BJ (cell line): ENCODE data around the gene TOX2. TPM values are rescaled to one million over a fixed set of nuclear protein-coding genes. Genes with fewer than 3 reads are reported as not detected.

Experiments used
- CTCF ChIA-PET: fragments of 350-600 bp; formaldehyde crosslinking; extraction: SDS; loops from one replicate; lab custom pipeline; 2021; ENCODE audit warnings: antibody characterized with exemption, inconsistent platforms; lab: Yijun Ruan, JAX
- POLR2A ChIA-PET: fragments of 300-600 bp; sonication (Branson Sonifier 250); formaldehyde crosslinking; extraction: SDS; loops from one replicate; lab custom pipeline; 2021; ENCODE audit warnings: antibody characterized with exemption; lab: Charles Lee
- DNase-seq: peaks from one replicate; pipeline ENCODE4 v3.0.0-alpha.2; 2011; ENCODE audit warnings: low read depth
- H3K27me3 ChIP-seq: 2 replicates; pipeline ENCODE4 v1.6.0; 2011; ENCODE audit warnings: low read length; ENCODE audit not compliant: control insufficient read depth, insufficient read depth
- H3K36me3 ChIP-seq: 2 replicates; pipeline ENCODE4 v1.5.1; 2011; ENCODE audit warnings: low read length; ENCODE audit not compliant: control insufficient read depth, insufficient read depth
- H3K4me3 ChIP-seq: 2 replicates; pipeline ENCODE4 v1.5.1; 2011; ENCODE audit warnings: low read depth, mild to moderate bottlenecking, control low read depth, low read length
- CTCF ChIP-seq: IDR thresholded peaks from 2 replicates; pipeline ENCODE4 v1.5.1; 2011; ENCODE audit warnings: low read depth, mild to moderate bottlenecking, control low read depth, inconsistent platforms, low read length, moderate library complexity; ENCODE audit not compliant: insufficient read depth
- polyA plus RNA-seq: library from polyadenylated mRNA; depleted of rRNA; stranded (reverse); fragments of >200 nt; gene quantifications from 2 replicates; pipeline ENCODE4 v1.2.3, GENCODE V29; 2011

The TOX2 gene
- polyA plus RNA-seq, 1 experiment: 7.6 TPM

- no peak for TF ChIP-seq CTCF
- no peak for DNase-seq
- Histone ChIP-seq H3K36me3 (no peaks in the 10 kb centered on the region), H3K4me3 (no peak overlapping the region), H3K27me3 (no peaks in the 10 kb centered on the region)
- POLR2A ChIA-PET: no interaction called here
- CTCF ChIA-PET: no interaction called here
Observed at GRCh38 chr20:44071526-44072111, 157.0 kb downstream of the TOX2 start.

GRCh38 chr20:44072384-44072783 is 157.7 kb downstream of the TOX2 start:
- no peak for TF ChIP-seq CTCF
- POLR2A ChIA-PET: no interaction called here
- CTCF ChIA-PET: no interaction called here
- DNase-seq: no peak
- Histone ChIP-seq H3K4me3 (no peak overlapping the region), H3K36me3 (no peaks in the 10 kb centered on the region), H3K27me3 (no peaks in the 10 kb centered on the region)

- Histone ChIP-seq H3K4me3 (no peak overlapping the region), H3K27me3 (no peaks in the 10 kb centered on the region), H3K36me3 (no peaks in the 10 kb centered on the region)
- no peak for DNase-seq
- no peak for TF ChIP-seq CTCF
- POLR2A ChIA-PET: no interaction called here
- CTCF ChIA-PET: interaction anchor here (0.6 to 2.4 kb wide), 2 partner anchors 322 to 725 kb away, joined by 3 to 15 read pairs; no protein-coding TSS in a partner anchor
Observed at GRCh38 chr20:44073011-44073674, 158.5 kb downstream of the TOX2 start.

- ChIA-PET CTCF (interaction anchor here (0.6 to 2.4 kb wide), 4 partner anchors 10 to 725 kb away, joined by 3 to 15 read pairs (median 4); no protein-coding TSS in a partner anchor), POLR2A (no interaction called here)
- no peaks in the 10 kb centered on the region for H3K36me3 ChIP-seq
- no peak for TF ChIP-seq CTCF
- no peak overlapping the region for H3K4me3 ChIP-seq
- DNase-seq: no peak
- no peaks in the 10 kb centered on the region for H3K27me3 ChIP-seq
Observed at GRCh38 chr20:44073675-44074071, 159.0 kb downstream of the TOX2 start.

- no peaks in the 10 kb centered on the region for H3K36me3 ChIP-seq
- TF ChIP-seq CTCF: no peak
- DNase-seq: no peak
- H3K4me3 ChIP-seq: no peak overlapping the region
- ChIA-PET CTCF (interaction anchor here (0.6 to 2.4 kb wide), 4 partner anchors 9 to 326 kb away, joined by 3 to 15 read pairs (median 4); no protein-coding TSS in a partner anchor), POLR2A (no interaction called here)
- H3K27me3 ChIP-seq: no peaks in the 10 kb centered on the region
Observed at GRCh38 chr20:44074252-44075151, 159.8 kb downstream of the TOX2 start.
